ENCODE results near the gene ALDH3B2.
"Not testable (repeated sequence)": the region's sequence is repeated elsewhere in the genome, so short reads cannot be mapped to it uniquely, and the experiment has no call there.

Gene ALDH3B2

GRCh38 chr11:67628710-67629385 is 45.6 kb downstream of the ALDH3B2 start:
- FAIRE-seq: no peak

GRCh38 chr11:67627812-67628624 is 46.4 kb downstream of the ALDH3B2 start:
- FAIRE-seq: no peak

- no peak for FAIRE-seq
Observed at GRCh38 chr11:67627441-67627811, 47.0 kb downstream of the ALDH3B2 start.

GRCh38 chr11:67626970-67627369 is 47.5 kb downstream of the ALDH3B2 start:
- FAIRE-seq: no peak

GRCh38 chr11:67626131-67626833 is 48.1 kb downstream of the ALDH3B2 start:
- not testable (repeated sequence) for FAIRE-seq

- FAIRE-seq: not testable (repeated sequence)
Observed at GRCh38 chr11:67623795-67624194, 50.6 kb downstream of the ALDH3B2 start.

GRCh38 chr11:67622905-67623304 is 51.5 kb downstream of the ALDH3B2 start:
- not testable (repeated sequence) for FAIRE-seq

GRCh38 chr11:67621928-67622327 is 52.5 kb downstream of the ALDH3B2 start:
- FAIRE-seq: not testable (repeated sequence)

GRCh38 chr11:67620621-67621020 is 53.8 kb downstream of the ALDH3B2 start:
- FAIRE-seq: not testable (repeated sequence)

GRCh38 chr11:67619683-67620618 is 54.5 kb downstream of the ALDH3B2 start:
- FAIRE-seq: not testable (repeated sequence)

- FAIRE-seq: not testable (repeated sequence)
Observed at GRCh38 chr11:67618901-67619659, 55.3 kb downstream of the ALDH3B2 start.

GRCh38 chr11:67617243-67617953 is 57.0 kb downstream of the ALDH3B2 start:
- no peak for FAIRE-seq

- FAIRE-seq: no peak
Observed at GRCh38 chr11:67616431-67617242, 57.8 kb downstream of the ALDH3B2 start.

GRCh38 chr11:67615728-67616430 is 58.5 kb downstream of the ALDH3B2 start:
- no peak for FAIRE-seq

- FAIRE-seq: no peak
Observed at GRCh38 chr11:67614730-67615714, 59.4 kb downstream of the ALDH3B2 start.

GRCh38 chr11:67613960-67614715 is 60.3 kb downstream of the ALDH3B2 start:
- no peak for FAIRE-seq

- no peak for FAIRE-seq
Observed at GRCh38 chr11:67613313-67613959, 61.0 kb downstream of the ALDH3B2 start.

Data from colon (tissue), 2 donors.